Measurements from ENCODE around the gene CDH13. TPM values are rescaled to one million over a fixed set of nuclear protein-coding genes. Genes with fewer than 3 reads are reported as not detected.

The CDH13 gene
- total RNA-seq, 2 experiments from 2014 or later, result not detected

DNA sequence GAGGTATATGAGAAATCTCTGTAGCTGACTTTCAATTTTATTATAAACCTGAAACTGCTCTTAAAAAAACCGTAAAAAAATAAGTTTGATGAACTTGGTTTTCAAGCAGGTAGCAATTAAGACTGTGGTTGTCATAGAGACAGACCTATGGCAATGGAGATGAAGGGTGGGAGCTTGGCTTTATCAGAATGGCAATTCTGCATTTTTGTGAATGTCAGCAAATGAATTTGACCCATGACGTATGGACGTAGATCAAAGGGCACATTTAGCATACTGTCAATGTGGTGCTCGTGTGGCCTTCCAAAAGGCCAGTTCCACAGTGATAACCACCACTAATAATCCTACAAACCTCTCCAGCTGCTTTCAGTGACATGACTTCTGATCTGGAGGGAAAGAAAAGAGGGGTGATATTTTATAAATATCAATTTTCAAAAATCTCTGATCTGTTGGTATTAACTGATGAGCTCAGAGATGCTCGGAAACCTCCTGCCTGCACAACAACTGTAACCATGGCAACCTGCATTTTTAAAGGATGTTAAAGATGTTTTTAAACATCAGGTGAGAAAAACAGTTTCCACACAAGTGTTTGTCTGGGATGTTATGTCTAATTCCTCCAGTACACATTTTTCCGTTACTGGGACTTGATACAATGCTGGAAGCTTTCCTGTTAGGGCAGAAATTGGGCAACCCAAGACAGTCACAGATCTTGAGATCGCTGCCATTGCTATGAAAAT, 533.7 kb downstream of the CDH13 start:
- intact Hi-C loops (cut with micrococcal nuclease; ENCODE audit: unreplicated experiment), result no loop called here
- POLR2A ChIA-PET, result no interaction called here
- DNase-seq (ENCODE audit: low spot score), result no peak
- Histone ChIP-seq H3K36me3 (ENCODE audit: insufficient read depth, low read length) (no peaks in the 10 kb centered on the region), H3K79me2 (ENCODE audit: insufficient read depth, low read depth, low read length) (no peaks in the 10 kb centered on the region), H3K4me1 (ENCODE audit: insufficient read depth, low read length, poor library complexity, severe bottlenecking) (no peaks in the 10 kb centered on the region), H4K20me1 (ENCODE audit: insufficient read depth, low read length) (no peaks in the 10 kb centered on the region), H3K27ac (ENCODE audit: low read depth, low read length, poor library complexity, severe bottlenecking) (no peak overlapping the region), H3K4me3 (ENCODE audit: low read depth, low read length, poor library complexity, severe bottlenecking) (no peak overlapping the region), H3K9me3 (ENCODE audit: low read length) (no peaks in the 10 kb centered on the region), H3K9me2 (ENCODE audit: insufficient read depth, low read length) (no peaks in the 10 kb centered on the region), H2AFZ (ENCODE audit: low read length) (no peak overlapping the region), H3K4me2 (ENCODE audit: low read length) (no peak overlapping the region)
- no TSS peak for BruUV-seq (replicated peaks)
- CTCF ChIA-PET (ENCODE audit: unreplicated experiment), result no interaction called here
- TF ChIP-seq EZH2phosphoT487 (IDR thresholded peaks at IDR 0.05; ENCODE audit: borderline replicate concordance, low read depth, low read length), result no peak
- TF ChIP-seq, protein P1, sequence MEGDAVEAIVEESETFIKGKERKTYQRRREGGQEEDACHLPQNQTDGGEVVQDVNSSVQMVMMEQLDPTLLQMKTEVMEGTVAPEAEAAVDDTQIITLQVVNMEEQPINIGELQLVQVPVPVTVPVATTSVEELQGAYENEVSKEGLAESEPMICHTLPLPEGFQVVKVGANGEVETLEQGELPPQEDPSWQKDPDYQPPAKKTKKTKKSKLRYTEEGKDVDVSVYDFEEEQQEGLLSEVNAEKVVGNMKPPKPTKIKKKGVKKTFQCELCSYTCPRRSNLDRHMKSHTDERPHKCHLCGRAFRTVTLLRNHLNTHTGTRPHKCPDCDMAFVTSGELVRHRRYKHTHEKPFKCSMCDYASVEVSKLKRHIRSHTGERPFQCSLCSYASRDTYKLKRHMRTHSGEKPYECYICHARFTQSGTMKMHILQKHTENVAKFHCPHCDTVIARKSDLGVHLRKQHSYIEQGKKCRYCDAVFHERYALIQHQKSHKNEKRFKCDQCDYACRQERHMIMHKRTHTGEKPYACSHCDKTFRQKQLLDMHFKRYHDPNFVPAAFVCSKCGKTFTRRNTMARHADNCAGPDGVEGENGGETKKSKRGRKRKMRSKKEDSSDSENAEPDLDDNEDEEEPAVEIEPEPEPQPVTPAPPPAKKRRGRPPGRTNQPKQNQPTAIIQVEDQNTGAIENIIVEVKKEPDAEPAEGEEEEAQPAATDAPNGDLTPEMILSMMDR (conservative IDR thresholded peaks at IDR 0.05; ENCODE audit: low read length), result no peak

GRCh38 chr16:83162791-83163190, 536.0 kb downstream of the CDH13 start:
- intact Hi-C loops (cut with micrococcal nuclease; ENCODE audit: unreplicated experiment), result no loop called here
- H3K9me3 ChIP-seq (ENCODE audit: low read length), result no peaks in the 10 kb centered on the region
- H3K79me2 ChIP-seq (ENCODE audit: insufficient read depth, low read depth, low read length), result no peaks in the 10 kb centered on the region
- BruUV-seq (replicated peaks), result no TSS peak
- no peak overlapping the region for H3K4me3 ChIP-seq (ENCODE audit: low read depth, low read length, poor library complexity, severe bottlenecking)
- ChIA-PET POLR2A (no interaction called here), CTCF (ENCODE audit: unreplicated experiment) (no interaction called here)
- no peaks in the 10 kb centered on the region for H3K4me1 ChIP-seq (ENCODE audit: insufficient read depth, low read length, poor library complexity, severe bottlenecking)
- H3K36me3 ChIP-seq (ENCODE audit: insufficient read depth, low read length), result no peaks in the 10 kb centered on the region
- H4K20me1 ChIP-seq (ENCODE audit: insufficient read depth, low read length), result no peaks in the 10 kb centered on the region
- no peak overlapping the region for H2AFZ ChIP-seq (ENCODE audit: low read length)
- H3K27ac ChIP-seq (ENCODE audit: low read depth, low read length, poor library complexity, severe bottlenecking), result no peak overlapping the region
- TF ChIP-seq EZH2phosphoT487 (IDR thresholded peaks at IDR 0.05; ENCODE audit: borderline replicate concordance, low read depth, low read length), result no peak
- TF ChIP-seq, protein P1 (conservative IDR thresholded peaks at IDR 0.05; ENCODE audit: low read length), result no peak
- no peak overlapping the region for H3K4me2 ChIP-seq (ENCODE audit: low read length)
- no peak for DNase-seq (ENCODE audit: low spot score)
- no peaks in the 10 kb centered on the region for H3K9me2 ChIP-seq (ENCODE audit: insufficient read depth, low read length)

- no peaks in the 10 kb centered on the region for H3K4me1 ChIP-seq (ENCODE audit: insufficient read depth, low read length, poor library complexity, severe bottlenecking)
- intact Hi-C loops (cut with micrococcal nuclease; ENCODE audit: unreplicated experiment), result no loop called here
- DNase-seq (ENCODE audit: low spot score), result no peak
- H3K9me3 ChIP-seq (ENCODE audit: low read length), result 0 out of 2 replicates have a peak, but pooled peaks cover under 1% of the 10 kb centered on the region
- no peaks in the 10 kb centered on the region for H3K79me2 ChIP-seq (ENCODE audit: insufficient read depth, low read depth, low read length)
- H3K9me2 ChIP-seq (ENCODE audit: insufficient read depth, low read length), result no peaks in the 10 kb centered on the region
- no peak overlapping the region for H3K4me3 ChIP-seq (ENCODE audit: low read depth, low read length, poor library complexity, severe bottlenecking)
- no peak overlapping the region for H3K27ac ChIP-seq (ENCODE audit: low read depth, low read length, poor library complexity, severe bottlenecking)
- H2AFZ ChIP-seq (ENCODE audit: low read length), result no peak overlapping the region
- no peak for TF ChIP-seq EZH2phosphoT487 (IDR thresholded peaks at IDR 0.05; ENCODE audit: borderline replicate concordance, low read depth, low read length)
- TF ChIP-seq, protein P1 (conservative IDR thresholded peaks at IDR 0.05; ENCODE audit: low read length), result no peak
- no peak overlapping the region for H3K4me2 ChIP-seq (ENCODE audit: low read length)
- no TSS peak for BruUV-seq (replicated peaks)
- H3K36me3 ChIP-seq (ENCODE audit: insufficient read depth, low read length), result no peaks in the 10 kb centered on the region
- ChIA-PET CTCF (ENCODE audit: unreplicated experiment) (no interaction called here), POLR2A (no interaction called here)
- no peaks in the 10 kb centered on the region for H4K20me1 ChIP-seq (ENCODE audit: insufficient read depth, low read length)
Observed at GRCh38 chr16:83164816-83165215, 538.0 kb downstream of the CDH13 start.

Data from OCI-LY7 (cell line).